ENCODE measurements around the gene TLR10.

TLR10 gene

DNA sequence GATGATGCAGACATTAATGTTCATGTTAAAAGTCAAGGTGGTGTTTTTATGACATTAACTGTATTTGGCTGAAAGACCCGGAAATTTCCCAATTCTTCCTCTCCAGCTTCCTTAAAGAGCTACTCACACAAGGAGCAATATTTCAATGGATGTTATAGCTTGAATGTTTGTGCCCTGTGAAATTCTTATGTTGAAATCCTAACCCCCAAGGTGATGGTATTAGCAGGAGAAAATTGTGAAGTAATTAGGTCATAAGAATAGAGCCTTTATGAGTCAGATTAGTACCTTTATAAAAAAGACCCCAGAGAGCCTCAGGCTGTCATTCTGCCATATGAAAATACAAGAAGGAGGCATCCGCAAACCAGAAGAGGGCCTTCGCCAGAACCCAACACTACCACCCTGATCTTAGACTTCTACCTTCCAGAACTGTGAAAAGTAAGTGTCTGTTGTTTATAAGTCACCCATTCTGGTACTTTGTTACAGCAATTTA is 18.2 kb upstream of the TLR10 start:
- H3K4me1 ChIP-seq (ENCODE audit: low read length), result peaks cover 11% of the 10 kb centered on the region
- no peak for DNase-seq
- H3F3A ChIP-seq (ENCODE audit: insufficient read depth, low read length), result peaks cover 25% of the 10 kb centered on the region
- peaks cover 5% of the 10 kb centered on the region for H3K79me2 ChIP-seq (ENCODE audit: low read length)
- no peak for TF ChIP-seq EZH2 (optimal IDR thresholded peaks at IDR 0.05; ENCODE audit: low read depth, low read length)
- TF ChIP-seq CTCF (IDR thresholded peaks at IDR 0.05; ENCODE audit: low read length), result no peak
- no peaks in the 10 kb centered on the region for H3K9me3 ChIP-seq (replicated peaks; ENCODE audit: insufficient read depth, low read length)
- H3K27ac ChIP-seq (ENCODE audit: low read length), result no peak overlapping the region
- no peak overlapping the region for H3K4me3 ChIP-seq (ENCODE audit: low read length)
- H3K4me2 ChIP-seq (ENCODE audit: low read depth, low read length), result no peak overlapping the region
- no peaks in the 10 kb centered on the region for H3K27me3 ChIP-seq (replicated peaks; ENCODE audit: insufficient read depth, low read length)
- no peaks in the 10 kb centered on the region for H3K36me3 ChIP-seq (replicated peaks; ENCODE audit: insufficient read depth, low read length)
- no peaks in the 10 kb centered on the region for H3K9me2 ChIP-seq (replicated peaks; ENCODE audit: insufficient read depth, low read length)
- no peak overlapping the region for H2AFZ ChIP-seq (ENCODE audit: low read length)
- no peak overlapping the region for H3K9ac ChIP-seq (ENCODE audit: low read length)
- no peaks in the 10 kb centered on the region for H4K20me1 ChIP-seq (ENCODE audit: insufficient read depth, low read length)

DNA sequence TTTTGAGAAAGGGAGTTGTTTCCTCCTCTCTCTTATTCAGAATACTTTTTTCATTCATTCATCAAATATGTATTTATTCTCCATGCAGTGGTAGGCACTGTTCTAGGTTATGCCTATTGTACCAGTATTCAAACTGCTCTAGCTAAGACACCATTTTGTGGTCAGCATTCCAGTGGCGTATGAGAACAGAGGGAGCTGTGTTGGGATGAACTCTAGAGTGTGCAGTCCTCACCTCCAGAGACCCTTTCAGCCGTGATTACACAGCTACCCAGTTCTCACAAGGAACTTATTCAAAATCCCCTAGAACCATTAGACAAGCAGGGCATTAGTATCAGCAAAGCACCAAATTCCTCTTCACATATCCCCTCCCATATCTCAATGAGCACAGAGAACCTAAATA is 17.6 kb upstream of the TLR10 start:
- Histone ChIP-seq H3K4me2 (ENCODE audit: low read depth, low read length) (no peak overlapping the region), H3K9me3 (replicated peaks; ENCODE audit: insufficient read depth, low read length) (no peaks in the 10 kb centered on the region), H2AFZ (ENCODE audit: low read length) (no peak overlapping the region), H3F3A (ENCODE audit: insufficient read depth, low read length) (peaks cover 19% of the 10 kb centered on the region), H3K4me1 (ENCODE audit: low read length) (peaks cover 6% of the 10 kb centered on the region; the same call in 1 of the 2 replicates), H3K27ac (ENCODE audit: low read length) (no peak overlapping the region), H3K36me3 (replicated peaks; ENCODE audit: insufficient read depth, low read length) (no peaks in the 10 kb centered on the region), H3K9ac (ENCODE audit: low read length) (no peak overlapping the region), H3K27me3 (replicated peaks; ENCODE audit: insufficient read depth, low read length) (no peaks in the 10 kb centered on the region), H3K79me2 (ENCODE audit: low read length) (peaks cover 5% of the 10 kb centered on the region), H3K9me2 (replicated peaks; ENCODE audit: insufficient read depth, low read length) (no peaks in the 10 kb centered on the region), H4K20me1 (ENCODE audit: insufficient read depth, low read length) (no peaks in the 10 kb centered on the region), H3K4me3 (ENCODE audit: low read length) (no peak overlapping the region)
- no peak for TF ChIP-seq CTCF (IDR thresholded peaks at IDR 0.05; ENCODE audit: low read length)
- TF ChIP-seq EZH2 (optimal IDR thresholded peaks at IDR 0.05; ENCODE audit: low read depth, low read length), result no peak
- no peak for TF ChIP-seq EZH2phosphoT487 (IDR thresholded peaks at IDR 0.05; ENCODE audit: low read length)
- DNase-seq, result no peak

DNA sequence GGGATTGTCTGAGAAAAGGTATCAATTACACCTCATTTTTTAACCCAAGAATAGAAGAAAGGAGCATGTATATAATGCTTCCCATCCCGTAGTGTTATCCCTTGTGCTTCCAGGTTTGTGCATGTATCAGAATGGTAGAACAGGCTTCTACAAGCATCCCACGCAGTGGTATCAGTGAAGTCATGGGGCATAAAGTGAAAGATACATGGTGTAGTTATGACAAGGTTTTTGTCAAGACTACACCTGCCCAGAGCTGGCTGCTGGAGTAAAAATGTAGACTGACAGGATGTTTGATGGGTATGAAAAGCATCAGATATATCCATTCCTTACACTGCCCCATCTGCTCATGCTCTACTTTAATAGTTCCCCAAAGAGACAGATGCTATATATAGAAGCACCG is 12.3 kb upstream of the TLR10 start:
- Histone ChIP-seq H3K9me3 (replicated peaks; ENCODE audit: insufficient read depth, low read length) (no peaks in the 10 kb centered on the region), H3F3A (ENCODE audit: insufficient read depth, low read length) (no peaks in the 10 kb centered on the region), H2AFZ (ENCODE audit: low read length) (no peak overlapping the region), H3K9me2 (replicated peaks; ENCODE audit: insufficient read depth, low read length) (no peaks in the 10 kb centered on the region), H3K36me3 (replicated peaks; ENCODE audit: insufficient read depth, low read length) (no peaks in the 10 kb centered on the region), H3K4me1 (ENCODE audit: low read length) (no peaks in the 10 kb centered on the region), H4K20me1 (ENCODE audit: insufficient read depth, low read length) (no peaks in the 10 kb centered on the region), H3K27me3 (replicated peaks; ENCODE audit: insufficient read depth, low read length) (no peaks in the 10 kb centered on the region), H3K9ac (ENCODE audit: low read length) (no peak overlapping the region), H3K4me2 (ENCODE audit: low read depth, low read length) (no peak overlapping the region), H3K79me2 (ENCODE audit: low read length) (no peaks in the 10 kb centered on the region), H3K27ac (ENCODE audit: low read length) (no peak overlapping the region), H3K4me3 (ENCODE audit: low read length) (no peak overlapping the region)
- DNase-seq, result no peak
- TF ChIP-seq EZH2 (optimal IDR thresholded peaks at IDR 0.05; ENCODE audit: low read depth, low read length) (no peak), CTCF (IDR thresholded peaks at IDR 0.05; ENCODE audit: low read length) (no peak), EZH2phosphoT487 (IDR thresholded peaks at IDR 0.05; ENCODE audit: low read length) (no peak)
